ENCODE data around the gene SULF2. TPM values are rescaled to one million over a fixed set of nuclear protein-coding genes. Genes with fewer than 3 reads are reported as not detected.

The SULF2 gene
- total RNA-seq, 1 experiment from 2014 or later: 0.69 TPM

GRCh38 chr20:47735412-47736400 lies 49.6 kb downstream of the SULF2 start:
- CTCF ChIA-PET: interaction anchor here (0.6 kb wide), 1 partner anchor 213 kb away, joined by 5 read pairs; no protein-coding TSS in a partner anchor

GRCh38 chr20:47734870-47735269 lies 50.4 kb downstream of the SULF2 start:
- TF ChIP-seq EZH2 (IDR thresholded peaks at IDR 0.05; ENCODE audit: borderline replicate concordance, low read depth, low read length, poor library complexity, severe bottlenecking): no peak
- TF ChIP-seq CTCF (conservative IDR thresholded peaks at IDR 0.05; ENCODE audit: low read depth, low read length): no peak
- intact Hi-C loops (cut with micrococcal nuclease; ENCODE audit: unreplicated experiment): no loop called here
- Histone ChIP-seq H3K9me3 (ENCODE audit: low read depth, low read length, poor library complexity, severe bottlenecking) (no peaks in the 10 kb centered on the region), H3K4me3 (ENCODE audit: low read depth, low read length, poor library complexity, severe bottlenecking) (no peak overlapping the region), H3K4me1 (ENCODE audit: insufficient read depth, low read length, poor library complexity, severe bottlenecking) (no peaks in the 10 kb centered on the region), H3K27me3 (replicated peaks; ENCODE audit: insufficient read depth, low read depth, low read length, poor library complexity) (no peaks in the 10 kb centered on the region), H3K27ac (ENCODE audit: low read depth, low read length, poor library complexity, severe bottlenecking) (no peak overlapping the region), H3K36me3 (ENCODE audit: insufficient read depth, low read length, poor library complexity, severe bottlenecking) (no peaks in the 10 kb centered on the region)
- no TSS peak for BruUV-seq (replicated peaks)
- CTCF ChIA-PET: no interaction called here
- no peak for DNase-seq (ENCODE audit: low spot score)
- POLR2A ChIA-PET (ENCODE audit: low non-redundant PET): no interaction called here

More at GRCh38 chr20:47735412-47736400, 49.6 kb downstream of the SULF2 start:
- Histone ChIP-seq H3K4me1 (ENCODE audit: insufficient read depth, low read length, poor library complexity, severe bottlenecking) (no peaks in the 10 kb centered on the region), H3K36me3 (ENCODE audit: insufficient read depth, low read length, poor library complexity, severe bottlenecking) (no peaks in the 10 kb centered on the region), H3K27me3 (replicated peaks; ENCODE audit: insufficient read depth, low read depth, low read length, poor library complexity) (no peaks in the 10 kb centered on the region), H3K27ac (ENCODE audit: low read depth, low read length, poor library complexity, severe bottlenecking) (no peak overlapping the region), H3K4me3 (ENCODE audit: low read depth, low read length, poor library complexity, severe bottlenecking) (no peak overlapping the region), H3K9me3 (ENCODE audit: low read depth, low read length, poor library complexity, severe bottlenecking) (no peaks in the 10 kb centered on the region)
- intact Hi-C loops (cut with micrococcal nuclease; ENCODE audit: unreplicated experiment): no loop called here
- BruUV-seq (replicated peaks): no TSS peak
- POLR2A ChIA-PET (ENCODE audit: low non-redundant PET): no interaction called here
- no peak for DNase-seq (ENCODE audit: low spot score)
- no peak for TF ChIP-seq CTCF (conservative IDR thresholded peaks at IDR 0.05; ENCODE audit: low read depth, low read length)
- no peak for TF ChIP-seq EZH2 (IDR thresholded peaks at IDR 0.05; ENCODE audit: borderline replicate concordance, low read depth, low read length, poor library complexity, severe bottlenecking)

GRCh38 chr20:47733892-47734291 lies 51.4 kb downstream of the SULF2 start:
- POLR2A ChIA-PET (ENCODE audit: low non-redundant PET): no interaction called here
- CTCF ChIA-PET: no interaction called here
- H3K9me3 ChIP-seq (ENCODE audit: low read depth, low read length, poor library complexity, severe bottlenecking): no peaks in the 10 kb centered on the region
- no peak overlapping the region for H3K4me3 ChIP-seq (ENCODE audit: low read depth, low read length, poor library complexity, severe bottlenecking)
- no peaks in the 10 kb centered on the region for H3K4me1 ChIP-seq (ENCODE audit: insufficient read depth, low read length, poor library complexity, severe bottlenecking)
- no TSS peak for BruUV-seq (replicated peaks)
- DNase-seq (ENCODE audit: low spot score): no peak
- H3K27me3 ChIP-seq (replicated peaks; ENCODE audit: insufficient read depth, low read depth, low read length, poor library complexity): no peaks in the 10 kb centered on the region
- no peak for TF ChIP-seq EZH2 (IDR thresholded peaks at IDR 0.05; ENCODE audit: borderline replicate concordance, low read depth, low read length, poor library complexity, severe bottlenecking)
- TF ChIP-seq CTCF (conservative IDR thresholded peaks at IDR 0.05; ENCODE audit: low read depth, low read length): no peak
- intact Hi-C loops (cut with micrococcal nuclease; ENCODE audit: unreplicated experiment): no loop called here
- H3K27ac ChIP-seq (ENCODE audit: low read depth, low read length, poor library complexity, severe bottlenecking): no peak overlapping the region
- H3K36me3 ChIP-seq (ENCODE audit: insufficient read depth, low read length, poor library complexity, severe bottlenecking): no peaks in the 10 kb centered on the region
